Lung (tissue), 12 donors: ENCODE measurements around the gene RARRES2. TPM values are rescaled to one million over a fixed set of nuclear protein-coding genes. Genes with fewer than 3 reads are reported as not detected.
A peak's percentile ranks its signal among the peaks of the same experiment; 100 is the strongest.

ENCODE experiments used
- ATAC-seq: fragments of 200-7000 bp; cut with Tn5 transposase; one replicate; pipeline ENCODE4 v1.9.1; 2020; ENCODE audit warnings: moderate number of reproducible peaks; ENCODE audit not compliant: insufficient read depth, low FRiP score
- DNase-seq, 3 donors: peaks; one replicate each; pipeline ENCODE4 v3.0.0-alpha.2; 2013 to 2017
- H3K27ac ChIP-seq, 2 donors: one replicate each; pipeline ENCODE4 v1.5.1; 2013; ENCODE audit warnings: mild to moderate bottlenecking in 2 of 2, moderate library complexity in 2 of 2, control low read depth in 1 of 2, inconsistent platforms in 1 of 2, low read depth in 1 of 2, low read length in 1 of 2
- H3K27me3 ChIP-seq, 3 donors: one replicate each; pipeline ENCODE4 v1.5.1; 2013; ENCODE audit warnings: low read length in 2 of 3; ENCODE audit not compliant: control insufficient read depth in 3 of 3, insufficient read depth in 3 of 3
- H3K36me3 ChIP-seq, 4 donors: one replicate each; pipeline ENCODE4 v1.5.1; 2013; ENCODE audit warnings: low read length in 4 of 4, mild to moderate bottlenecking in 1 of 4, moderate library complexity in 1 of 4; ENCODE audit not compliant: control insufficient read depth in 4 of 4, insufficient read depth in 4 of 4
- H3K4me1 ChIP-seq, 5 donors: one replicate each; pipeline ENCODE4 v1.5.1; 2013; ENCODE audit warnings: low read length in 5 of 5, mild to moderate bottlenecking in 2 of 5, moderate library complexity in 1 of 5; ENCODE audit not compliant: control insufficient read depth in 5 of 5, insufficient read depth in 5 of 5
- H3K4me3 ChIP-seq: one replicate; pipeline ENCODE4 v1.5.1; 2013; ENCODE audit warnings: mild to moderate bottlenecking, control low read depth, moderate library complexity
- H3K9ac ChIP-seq, 2 donors: one replicate each; pipeline ENCODE4 v1.5.1; 2013; ENCODE audit warnings: low read length in 2 of 2, control low read depth in 1 of 2; ENCODE audit not compliant: insufficient read depth in 1 of 2
- H3K9me3 ChIP-seq, 4 donors: one replicate each; pipeline ENCODE4 v1.5.1; 2013; ENCODE audit warnings: low read length in 3 of 4, mild to moderate bottlenecking in 1 of 4, moderate library complexity in 1 of 4; ENCODE audit not compliant: control insufficient read depth in 4 of 4, insufficient read depth in 3 of 4
- WGBS, 2 donors: extraction: QIAGEN DNeasy Blood & Tissue Kit; methylation state at CpG; one replicate each; pipeline ENCODE4 v1.1.7; 2013; 5-methylcytosine and 5-hydroxymethylcytosine counted together
- polyA plus RNA-seq, 2 donors: library from polyadenylated mRNA; stranded (reverse); fragments of 200-250 nt; gene quantifications; one replicate each; pipeline ENCODE4 v1.2.1, GENCODE V29; 2013
- total RNA-seq, 2 donors: library from RNA; depleted of rRNA in 1 of 2; stranded (reverse); fragments of >200 nt in 1 of 2; gene quantifications; one replicate each; pipeline ENCODE4 v1.2.1, GENCODE V29; 2014 to 2021
- TF ChIP-seq, protein P1 (sequence below): IDR thresholded peaks from 2 replicates; pipeline ENCODE4 v1.5.1; 2012; ENCODE audit warnings: mild to moderate bottlenecking; ENCODE audit errors: control extremely low read depth, extremely low read depth
- donor health status: control.
- donor health status: control.
- donor health status: Bipolar disorder and iron deficiency.
- donor health status: healthy.
- donor health status: DM: yes; HTN: yes; CAD: no.

Gene RARRES2
- total and polyA plus RNA-seq, 4 donors, result 123 to 212 (median 163) TPM

GRCh38 chr7:150371131-150371995 is 29.9 kb upstream of the RARRES2 start:
- TF ChIP-seq, protein P1, sequence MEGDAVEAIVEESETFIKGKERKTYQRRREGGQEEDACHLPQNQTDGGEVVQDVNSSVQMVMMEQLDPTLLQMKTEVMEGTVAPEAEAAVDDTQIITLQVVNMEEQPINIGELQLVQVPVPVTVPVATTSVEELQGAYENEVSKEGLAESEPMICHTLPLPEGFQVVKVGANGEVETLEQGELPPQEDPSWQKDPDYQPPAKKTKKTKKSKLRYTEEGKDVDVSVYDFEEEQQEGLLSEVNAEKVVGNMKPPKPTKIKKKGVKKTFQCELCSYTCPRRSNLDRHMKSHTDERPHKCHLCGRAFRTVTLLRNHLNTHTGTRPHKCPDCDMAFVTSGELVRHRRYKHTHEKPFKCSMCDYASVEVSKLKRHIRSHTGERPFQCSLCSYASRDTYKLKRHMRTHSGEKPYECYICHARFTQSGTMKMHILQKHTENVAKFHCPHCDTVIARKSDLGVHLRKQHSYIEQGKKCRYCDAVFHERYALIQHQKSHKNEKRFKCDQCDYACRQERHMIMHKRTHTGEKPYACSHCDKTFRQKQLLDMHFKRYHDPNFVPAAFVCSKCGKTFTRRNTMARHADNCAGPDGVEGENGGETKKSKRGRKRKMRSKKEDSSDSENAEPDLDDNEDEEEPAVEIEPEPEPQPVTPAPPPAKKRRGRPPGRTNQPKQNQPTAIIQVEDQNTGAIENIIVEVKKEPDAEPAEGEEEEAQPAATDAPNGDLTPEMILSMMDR, result no peak
- H3K27me3 ChIP-seq, result no peaks in the 10 kb centered on the region
- DNase-seq, result no peak
- H3K36me3 ChIP-seq, result peaks cover 0 to 40% (median 19%) of the 10 kb centered on the region in 4 donors
- peaks cover 0 to 30% (median 7%) of the 10 kb centered on the region in 5 donors for H3K4me1 ChIP-seq
- WGBS, 2 donors, result 91% methylated on average over 41 to 48 of the region's 48 CpGs
- ATAC-seq, result no peak
- H3K9me3 ChIP-seq, result no peaks in the 10 kb centered on the region
- H3K27ac ChIP-seq, result no peak overlapping the region
- no peak overlapping the region for H3K4me3 ChIP-seq
- H3K9ac ChIP-seq, result no peak overlapping the region

- Histone ChIP-seq H3K36me3 (peaks cover 0 to 40% (median 19%) of the 10 kb centered on the region in 4 donors), H3K4me1 (peaks cover 0 to 30% (median 7%) of the 10 kb centered on the region in 5 donors), H3K27me3 (no peaks in the 10 kb centered on the region), H3K9me3 (no peaks in the 10 kb centered on the region), H3K9ac (no peak overlapping the region), H3K27ac (peak overlapping the region in 1 of 2 donors; percentile 97), H3K4me3 (no peak overlapping the region)
- TF ChIP-seq, protein P1, result no peak
- WGBS, 2 donors, result 77 to 84% methylated on average over 3 of the region's 3 CpGs
- DNase-seq, result no peak
- no peak for ATAC-seq
These were observed 29.2 kb upstream of the RARRES2 start for GRCh38 chr7:150370612-150371071.

DNA sequence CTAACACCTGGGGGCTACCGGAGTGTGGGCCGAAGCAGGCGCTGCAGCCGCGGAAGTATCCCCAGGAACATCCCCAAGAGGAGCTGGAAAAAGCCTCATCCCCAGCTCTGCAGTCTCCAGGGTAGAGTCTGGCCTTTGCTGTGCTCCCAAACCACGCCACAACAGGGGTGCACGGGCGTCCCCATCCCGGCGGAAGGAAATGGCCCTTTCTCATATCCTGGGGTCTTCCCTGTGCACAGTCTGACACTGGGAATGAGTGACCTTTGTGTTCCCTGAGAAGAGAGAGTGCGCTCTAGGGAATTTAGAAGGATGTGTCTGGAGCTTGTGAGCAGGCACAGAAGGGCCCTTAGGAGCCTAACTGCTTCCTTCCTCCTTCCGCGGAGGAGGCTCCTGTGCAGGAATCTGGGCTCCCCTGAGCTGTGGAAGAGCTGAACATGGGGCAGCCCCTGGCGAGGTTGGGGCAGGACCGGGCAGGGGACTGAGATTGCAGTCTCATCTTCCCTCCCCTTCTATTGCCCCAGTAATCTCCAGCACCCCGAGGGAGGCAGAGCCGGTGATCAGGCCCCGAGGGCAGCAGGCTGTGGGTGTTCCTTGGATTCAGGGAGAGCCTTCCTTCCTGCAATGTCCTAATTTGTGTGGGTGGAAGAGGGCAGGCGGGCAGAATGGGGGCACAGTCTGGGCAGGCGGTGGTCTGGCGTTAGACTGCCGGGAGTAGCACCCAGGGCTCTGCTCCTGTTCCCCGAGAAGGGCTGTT is 28.5 kb upstream of the RARRES2 start:
- WGBS, 2 donors, result 36 to 38% methylated on average over 21 to 23 of the region's 23 CpGs
- no peaks in the 10 kb centered on the region for H3K27me3 ChIP-seq
- H3K4me3 ChIP-seq, result peak overlapping the region; percentile 85
- peak overlapping the region in 1 of 2 donors; percentile 70 for H3K9ac ChIP-seq
- TF ChIP-seq, protein P1, result no peak
- H3K27ac ChIP-seq, result peak overlapping the region; percentile 97 to 99
- no peak for DNase-seq
- no peak for ATAC-seq
- H3K9me3 ChIP-seq, result no peaks in the 10 kb centered on the region
- H3K4me1 ChIP-seq, result peaks cover 0 to 30% (median 7%) of the 10 kb centered on the region in 5 donors
- H3K36me3 ChIP-seq, result peaks cover 0 to 40% (median 19%) of the 10 kb centered on the region in 4 donors
